Activated CD4-positive, alpha-beta T cell treated with anti-CD3 and anti-CD28 coated beads, Interleukin-2, amount 50 U/mL, for 4 hours (primary cell): ENCODE measurements around the gene FOXD1.
"Not testable (repeated sequence)": the region's sequence is repeated elsewhere in the genome, so short reads cannot be mapped to it uniquely, and the experiment has no call there.

ENCODE experiments used
- DNase-seq, 2 experiments: peaks; one replicate each; pipeline ENCODE4 v3.0.0-alpha.2; 2020

Gene FOXD1

DNA sequence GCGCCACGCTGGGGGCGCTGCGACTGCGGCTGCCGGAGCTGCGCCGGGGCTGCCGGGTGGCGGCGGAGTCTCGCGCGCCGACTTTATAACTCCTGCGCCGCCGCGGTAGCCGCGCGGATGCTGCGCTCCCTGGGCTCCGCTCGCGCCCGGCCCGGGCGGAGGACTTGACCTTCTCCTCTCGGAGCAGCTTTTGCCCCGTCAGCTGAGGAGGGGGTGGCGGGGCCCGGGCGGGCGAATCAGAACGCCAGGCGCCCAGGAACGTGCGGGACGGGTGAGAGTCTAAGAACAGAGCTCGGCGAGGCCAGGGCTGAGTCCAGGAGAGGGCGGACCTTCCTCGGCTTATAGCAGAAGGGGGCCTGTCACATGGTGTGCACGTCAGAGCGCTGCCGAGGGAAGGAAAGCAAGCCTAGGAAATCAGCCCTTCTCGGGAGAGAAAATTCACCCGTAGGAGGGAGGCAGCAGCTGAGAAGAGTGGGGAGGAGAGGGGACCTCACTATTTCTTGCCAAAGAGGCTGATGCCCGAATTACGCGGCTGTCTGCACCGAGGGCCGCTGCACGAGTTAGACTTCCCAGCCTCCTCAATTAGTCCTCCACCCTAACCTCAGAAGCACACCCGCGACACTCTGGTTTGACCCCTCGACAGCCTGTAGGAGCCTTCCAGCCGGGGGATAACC is at the start of gene FOXD1:
Gene FOXD1 (minus strand): TSS at position 315 of the 674 bp plus-strand sequence. CDS start 415 bp downstream, outside the sequence.
- DNase-seq: no peak

DNA sequence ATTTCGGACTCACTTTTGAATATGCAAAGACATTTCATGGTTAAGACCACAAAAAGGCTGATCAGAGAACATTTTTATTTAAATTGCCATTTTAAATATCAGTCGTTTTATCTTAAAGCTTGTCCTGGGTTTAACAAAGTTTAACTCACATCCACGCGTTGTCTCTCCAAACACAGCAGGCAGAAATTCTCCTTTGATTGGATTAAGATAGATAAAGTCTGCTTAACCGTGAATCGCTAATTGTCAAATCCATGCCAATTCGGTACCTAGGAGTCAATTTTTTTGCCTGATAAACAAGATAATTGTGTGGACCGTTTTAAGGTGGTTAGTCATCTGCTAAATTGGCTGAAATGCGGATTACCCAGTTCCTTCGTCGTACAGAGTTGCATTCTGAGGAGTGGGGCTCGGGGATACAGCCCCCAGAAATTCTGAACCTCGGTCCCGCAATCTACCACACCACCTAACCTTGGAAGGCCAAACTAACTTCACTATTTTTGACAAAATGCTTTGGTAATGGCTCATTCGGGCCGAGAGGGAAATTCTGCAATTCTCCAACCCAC is 49.0 kb upstream of the FOXD1 start:
- DNase-seq: no peak

DNA sequence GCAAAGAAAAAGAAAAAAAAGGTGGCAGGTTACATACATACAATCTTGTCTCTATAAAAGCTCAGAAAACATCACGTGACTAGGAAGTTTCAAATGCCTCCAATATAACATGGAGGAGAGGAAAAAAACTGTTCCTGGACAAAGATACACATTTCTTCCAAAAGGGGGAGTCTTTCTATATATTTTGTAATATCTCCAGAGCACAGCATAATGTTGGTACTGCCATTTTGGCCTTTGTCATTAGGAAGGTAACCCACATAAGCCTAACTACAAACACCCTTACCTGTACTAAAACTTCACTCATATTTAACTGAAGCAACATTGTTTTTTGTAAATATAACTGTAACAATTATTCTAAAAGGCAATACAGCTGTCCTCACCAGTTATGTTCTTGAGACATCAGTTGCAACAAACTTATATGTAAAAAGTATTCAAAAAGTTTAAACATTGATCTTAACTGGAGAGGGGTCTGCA is 48.4 kb upstream of the FOXD1 start:
- DNase-seq: no peak

DNA sequence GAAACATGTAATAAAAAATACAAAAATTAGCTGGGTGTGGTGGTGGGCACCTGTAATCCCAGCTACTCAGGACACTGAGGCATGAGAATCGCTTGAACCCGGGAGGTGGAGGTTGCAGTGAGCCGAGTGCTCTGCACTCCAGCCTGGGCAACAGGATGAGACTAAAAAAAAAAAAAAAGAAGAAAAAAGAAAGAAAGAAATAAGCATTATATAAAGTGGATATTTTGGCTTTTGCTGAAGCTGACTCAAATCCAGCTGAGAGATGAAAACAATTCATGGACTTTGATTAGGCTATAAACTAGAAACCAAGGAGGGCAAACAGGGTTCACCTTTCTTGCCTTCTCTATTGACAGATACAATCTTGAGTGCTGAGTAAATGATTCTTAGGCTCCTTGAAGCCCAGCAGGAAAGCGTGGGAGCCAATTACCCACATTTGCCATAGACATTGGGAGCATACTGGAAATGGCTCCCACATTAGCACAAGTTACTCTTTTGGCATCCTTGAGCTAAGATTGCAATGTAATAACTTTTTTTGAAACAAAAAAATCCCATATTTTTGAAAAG is 47.3 kb upstream of the FOXD1 start:
- DNase-seq: no peak

DNA sequence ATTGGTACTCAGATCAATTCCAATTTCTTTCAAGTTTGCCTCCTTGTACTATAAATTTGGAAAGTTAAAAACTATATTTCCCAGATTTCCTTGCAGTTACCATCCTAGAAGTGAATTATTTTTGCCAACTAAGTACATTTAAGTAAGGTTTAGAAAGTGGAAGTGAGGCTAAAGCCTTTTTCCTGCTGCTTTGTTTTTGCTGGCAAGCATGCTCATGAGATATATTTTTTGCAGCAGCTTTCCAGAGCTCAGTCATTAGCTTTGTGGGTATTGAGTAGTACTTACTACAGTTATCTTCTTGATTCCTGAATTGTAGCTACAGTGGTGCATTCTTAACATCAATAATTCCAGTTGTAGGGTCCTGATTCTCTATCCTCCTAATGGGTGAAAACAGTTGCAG is 46.1 kb upstream of the FOXD1 start:
- DNase-seq: no peak

DNA sequence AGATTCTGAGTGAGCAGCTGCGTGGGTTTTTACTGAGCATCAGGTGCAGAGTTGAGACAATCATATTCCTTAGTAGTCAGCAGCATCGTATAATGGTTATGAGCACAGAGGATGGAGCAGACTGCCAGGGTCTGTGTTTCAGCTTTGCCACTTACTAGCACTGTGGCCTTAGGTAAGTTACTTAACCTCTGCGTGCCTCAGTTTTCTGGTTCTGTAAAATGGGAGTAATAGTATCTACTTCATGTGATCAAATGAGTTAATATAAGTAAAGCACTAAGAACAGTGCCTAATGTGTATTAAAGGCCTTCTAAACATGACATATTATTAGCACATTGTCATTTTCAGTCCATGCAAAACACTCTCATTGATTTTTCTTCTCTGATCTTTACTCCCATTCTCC is 44.8 kb upstream of the FOXD1 start:
- no peak for DNase-seq

DNA sequence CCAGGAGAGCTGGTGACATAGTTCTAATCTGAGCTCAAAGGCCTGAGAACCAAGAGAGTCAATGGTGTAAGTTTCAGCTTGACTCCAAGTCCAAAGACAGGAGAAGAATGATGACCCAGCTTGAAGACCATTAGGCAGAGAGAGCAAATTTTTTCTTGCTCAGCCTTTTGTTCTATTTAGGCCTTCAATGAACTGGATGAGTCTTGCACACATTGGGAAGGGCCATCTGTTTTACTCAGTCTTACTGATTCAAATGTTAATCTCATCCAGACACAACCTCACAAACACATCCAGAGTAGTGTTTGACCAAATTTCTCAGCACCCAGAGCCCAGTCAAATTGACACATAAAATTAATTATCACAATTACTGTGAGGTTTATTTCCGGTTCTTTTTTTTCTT is 42.6 kb upstream of the FOXD1 start:
- DNase-seq: no peak

DNA sequence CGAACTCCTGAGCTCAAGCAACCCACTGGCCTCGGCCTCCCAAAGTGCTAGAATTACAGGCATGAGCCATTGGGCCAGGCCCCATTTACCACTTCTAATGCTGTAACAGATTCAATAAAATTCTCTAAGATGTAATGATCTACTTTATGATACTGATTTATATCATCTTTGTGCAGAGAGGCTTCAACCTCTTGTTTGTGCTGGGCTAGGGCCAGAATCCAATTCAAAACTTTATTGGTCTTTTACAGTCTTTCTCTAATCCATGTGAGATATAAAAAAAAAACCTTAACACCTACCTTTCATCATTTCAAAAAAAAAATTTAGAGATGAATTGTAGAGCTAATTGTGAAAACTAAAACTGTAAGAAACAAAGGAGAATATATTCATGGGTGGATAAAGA is 41.5 kb upstream of the FOXD1 start:
- no peak for DNase-seq

DNA sequence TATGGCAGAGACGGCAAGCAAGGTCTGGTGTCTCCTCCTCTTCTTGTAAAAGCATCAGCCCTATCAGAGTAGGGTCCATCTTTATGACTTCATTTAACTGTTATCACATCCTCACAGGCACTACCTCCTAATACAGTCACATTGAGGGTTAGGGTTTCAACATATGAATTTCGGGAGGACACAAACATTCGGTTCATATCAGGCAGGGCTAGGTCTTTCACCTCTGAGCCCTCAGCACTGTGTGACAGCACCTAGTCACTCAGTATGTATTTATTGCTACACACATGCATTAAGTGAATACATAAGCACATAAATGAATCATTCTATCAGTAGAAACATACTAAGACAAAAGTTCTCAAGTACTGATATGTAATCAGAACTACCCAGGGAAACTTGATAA is 40.2 kb upstream of the FOXD1 start:
- no peak for DNase-seq

DNA sequence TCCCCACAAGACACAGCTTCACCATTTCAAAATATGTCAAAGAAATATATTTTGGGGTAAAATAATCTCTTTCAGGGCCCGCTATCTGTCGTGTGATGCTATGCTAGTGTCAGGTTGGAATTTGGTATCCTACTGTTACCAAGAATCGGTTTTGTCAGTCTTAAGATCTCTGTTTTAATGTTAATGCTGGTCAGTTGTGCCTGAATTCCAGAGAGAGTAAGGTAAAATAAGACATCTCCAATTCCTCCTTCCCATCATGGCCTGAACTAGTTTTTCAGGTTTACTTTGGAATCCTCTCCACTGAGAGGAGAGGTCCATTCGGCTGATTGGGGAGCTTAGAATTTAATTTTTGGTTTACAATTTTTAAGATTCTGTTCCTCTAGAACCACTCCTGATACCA is 39.2 kb upstream of the FOXD1 start:
- DNase-seq: no peak

DNA sequence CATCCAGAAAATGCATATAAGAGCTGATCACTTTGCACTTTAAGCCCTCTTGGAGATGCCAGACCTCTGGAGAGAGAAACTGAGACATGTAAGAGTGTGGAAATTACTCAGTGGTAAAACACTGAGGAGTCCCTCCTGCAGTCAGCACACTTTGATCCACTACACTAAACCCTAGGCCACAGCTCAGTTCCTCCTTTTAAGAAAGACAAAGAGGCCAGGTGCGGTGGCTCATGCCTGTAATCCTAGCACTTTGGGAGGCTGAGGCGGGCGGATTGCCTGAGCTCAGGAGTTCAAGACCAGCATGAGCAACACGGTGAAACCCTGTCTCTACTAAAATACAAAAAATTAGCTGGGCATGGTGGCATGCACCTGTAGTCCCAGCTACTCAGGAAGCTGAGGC is 38.7 kb upstream of the FOXD1 start:
- DNase-seq: not testable (repeated sequence)

DNA sequence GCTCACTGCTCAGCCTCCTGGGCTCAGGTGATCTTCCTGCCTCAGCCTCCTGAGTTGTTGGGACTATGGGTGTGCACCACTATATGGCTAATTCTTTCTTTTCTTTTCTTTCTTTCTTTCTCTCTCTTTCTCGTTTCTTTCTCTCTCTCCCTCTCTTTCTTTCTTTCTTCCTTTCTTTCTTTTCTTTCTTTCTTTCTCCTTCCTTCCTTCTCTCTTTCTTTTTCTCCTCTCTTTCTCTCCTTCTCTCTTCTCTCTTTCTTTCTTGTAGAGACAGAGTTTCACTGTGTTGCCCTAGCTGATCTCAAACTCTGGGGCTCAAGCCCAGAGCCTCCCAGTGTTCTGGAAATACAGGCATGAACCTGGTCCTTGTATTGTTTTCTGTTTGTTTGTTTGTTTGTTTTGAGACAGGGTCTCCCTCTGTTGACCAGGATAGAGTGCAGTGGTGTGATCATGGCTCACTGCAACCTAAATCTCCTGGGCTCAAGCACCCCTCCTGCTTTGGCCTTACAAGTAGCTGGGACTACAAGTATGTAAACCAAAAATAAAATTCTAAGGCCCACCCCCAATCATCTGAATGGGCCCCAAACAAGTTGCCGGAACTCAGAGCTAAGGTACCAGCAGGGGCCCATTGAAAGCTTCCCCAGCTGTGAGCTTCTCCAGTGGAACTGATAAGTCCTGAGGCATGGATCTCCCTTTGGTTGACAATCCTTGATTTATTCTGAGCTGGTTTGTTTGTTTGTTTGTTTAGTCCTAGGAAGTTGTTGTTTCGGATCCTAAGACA is 37.7 kb upstream of the FOXD1 start:
- DNase-seq: no peak

DNA sequence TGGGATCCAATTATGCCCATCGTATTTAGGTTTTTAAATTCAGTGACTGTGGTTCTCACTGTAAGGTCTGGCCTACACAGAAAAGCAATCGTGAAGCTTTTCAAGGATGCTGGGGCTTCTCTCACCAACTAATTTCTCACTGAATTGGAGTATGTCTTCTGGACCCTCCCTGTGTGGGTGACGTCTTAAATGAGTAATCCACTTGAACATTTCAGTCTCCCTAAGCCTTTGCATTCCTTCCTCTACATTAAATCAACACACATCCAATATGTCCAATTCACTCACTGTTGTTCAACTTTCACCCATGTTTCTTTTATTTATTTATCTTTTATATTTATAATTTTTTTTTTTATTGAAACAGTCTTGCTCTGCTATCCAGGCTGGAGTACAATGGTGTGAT is 37.1 kb upstream of the FOXD1 start:
- no peak for DNase-seq

DNA sequence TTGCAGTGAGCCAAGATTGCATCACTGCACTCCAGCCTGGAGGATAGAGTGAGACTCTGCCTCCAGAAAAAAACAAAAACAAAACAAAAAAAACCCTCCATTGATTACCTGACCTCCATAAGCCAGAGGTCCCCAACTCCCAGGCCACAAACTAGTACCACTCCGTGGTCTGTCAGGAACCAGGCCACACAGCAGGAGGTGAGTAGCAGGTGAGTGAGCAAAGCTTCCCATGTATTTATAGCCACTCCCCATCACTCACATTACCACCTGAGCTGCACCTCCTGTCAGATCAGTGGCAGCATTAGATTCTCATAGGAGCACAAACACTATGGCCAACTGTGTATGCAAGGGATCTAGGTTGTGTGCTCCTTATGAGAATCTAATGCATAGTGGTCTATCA is 35.9 kb upstream of the FOXD1 start:
- no peak for DNase-seq

DNA sequence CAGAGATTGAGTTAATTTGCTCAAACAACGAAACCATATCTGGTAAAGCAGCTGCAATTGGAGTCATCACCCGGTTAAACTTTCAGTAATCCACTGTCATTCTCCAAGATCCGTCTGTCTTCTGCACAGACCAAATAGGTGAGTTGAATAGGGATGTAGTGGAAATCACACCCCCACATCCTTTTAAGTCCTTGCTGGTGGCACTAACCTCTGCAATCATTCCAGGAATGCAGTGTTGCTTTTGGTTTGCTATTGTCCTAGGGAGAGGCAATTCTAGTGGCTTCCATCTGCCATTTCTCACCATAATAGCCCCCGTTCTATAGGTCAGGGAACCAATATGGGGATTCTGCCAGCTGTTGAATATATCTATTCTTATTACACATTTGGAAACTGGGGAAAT is 35.1 kb upstream of the FOXD1 start:
- DNase-seq: no peak

DNA sequence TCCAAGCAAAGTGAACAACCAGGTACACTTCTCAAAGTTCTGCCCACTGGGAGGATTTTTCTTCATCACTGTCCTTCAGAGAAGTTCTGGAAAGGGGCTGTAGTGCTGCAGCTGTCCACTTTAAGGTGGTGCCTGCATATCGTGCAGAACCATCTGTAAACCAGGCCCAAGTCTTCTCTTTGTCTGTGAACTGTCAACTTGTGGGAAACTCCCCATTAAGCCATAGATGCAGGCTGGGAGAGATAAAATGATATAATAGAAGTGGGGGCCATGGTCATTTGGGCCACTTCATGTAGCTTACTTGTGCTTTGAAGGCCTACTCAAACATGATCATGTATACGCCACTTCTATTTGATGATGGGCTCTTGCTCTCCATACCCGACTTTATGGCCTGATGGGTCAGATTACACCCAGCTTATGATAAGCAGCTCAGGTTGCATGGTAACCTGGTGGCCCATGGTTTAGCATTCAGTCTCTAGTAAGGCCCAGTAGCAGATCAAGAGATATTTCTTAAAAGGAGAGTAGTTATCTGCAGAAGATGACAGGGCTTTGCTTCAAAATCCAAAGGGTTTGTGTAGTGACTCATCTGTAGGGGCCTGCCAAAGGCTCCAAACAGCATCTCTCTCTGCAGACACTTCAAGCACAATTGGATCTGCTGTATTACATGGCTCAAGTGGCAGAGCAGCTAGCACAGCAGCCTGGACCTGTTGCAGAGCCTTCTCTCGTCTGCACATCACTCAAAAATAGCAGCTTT is 34.0 kb upstream of the FOXD1 start:
- no peak for DNase-seq

DNA sequence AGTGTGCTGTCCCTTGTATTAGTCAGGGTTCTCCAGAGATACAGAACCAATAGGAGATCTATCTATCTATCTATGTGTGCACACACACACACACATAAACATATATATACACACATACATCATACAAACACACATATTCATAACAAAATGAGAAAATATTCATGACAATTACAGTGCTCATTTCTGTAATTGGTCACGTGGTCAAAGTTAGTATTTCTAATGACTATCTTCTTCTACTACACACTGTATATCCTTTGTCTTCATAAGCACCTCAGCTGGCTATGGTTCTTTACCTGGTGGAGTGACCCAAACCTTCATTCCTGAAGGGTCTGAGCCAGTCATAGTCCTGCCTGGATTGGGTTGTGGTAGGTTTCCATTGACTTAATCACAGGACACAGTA is 31.9 kb upstream of the FOXD1 start:
- DNase-seq: no peak

DNA sequence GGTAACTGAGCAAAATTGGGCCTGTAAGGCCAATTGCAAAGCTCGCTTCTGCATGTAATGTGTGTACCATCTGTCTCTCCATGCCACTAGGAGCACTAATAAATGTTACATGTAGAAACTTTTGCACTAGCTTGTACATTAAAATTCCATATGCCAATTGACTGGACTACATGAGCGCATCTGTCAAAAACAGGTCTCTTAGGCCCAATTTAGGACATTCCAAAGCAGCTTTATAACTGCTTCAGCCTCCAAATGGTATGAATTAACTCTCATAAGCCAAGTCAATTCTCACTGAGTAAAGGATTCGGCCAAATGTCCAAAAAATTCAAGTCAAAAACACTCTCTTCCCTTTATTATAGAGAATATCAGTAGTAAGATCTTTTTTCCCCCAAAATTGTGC is 23.5 kb upstream of the FOXD1 start:
- DNase-seq: no peak

DNA sequence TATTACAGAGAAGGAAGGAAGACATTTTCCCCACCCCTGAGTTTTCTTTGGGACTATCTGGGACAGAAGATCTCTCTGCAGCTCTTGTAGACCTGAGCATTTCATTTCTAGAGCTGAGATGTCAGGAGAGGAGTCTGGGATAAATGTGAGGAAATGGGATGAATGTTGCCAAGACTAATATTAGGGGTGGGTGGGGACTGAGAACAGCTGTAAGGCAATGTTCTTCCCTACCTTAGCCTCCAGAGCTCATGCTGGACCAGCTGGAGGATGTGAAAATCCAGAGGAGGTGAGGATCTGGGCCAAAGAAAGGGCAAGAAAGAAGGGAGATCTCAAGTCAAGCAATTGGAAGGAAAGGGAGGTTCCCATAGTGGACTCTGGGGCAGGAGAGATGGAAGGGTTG is 23.1 kb upstream of the FOXD1 start:
- DNase-seq: no peak

DNA sequence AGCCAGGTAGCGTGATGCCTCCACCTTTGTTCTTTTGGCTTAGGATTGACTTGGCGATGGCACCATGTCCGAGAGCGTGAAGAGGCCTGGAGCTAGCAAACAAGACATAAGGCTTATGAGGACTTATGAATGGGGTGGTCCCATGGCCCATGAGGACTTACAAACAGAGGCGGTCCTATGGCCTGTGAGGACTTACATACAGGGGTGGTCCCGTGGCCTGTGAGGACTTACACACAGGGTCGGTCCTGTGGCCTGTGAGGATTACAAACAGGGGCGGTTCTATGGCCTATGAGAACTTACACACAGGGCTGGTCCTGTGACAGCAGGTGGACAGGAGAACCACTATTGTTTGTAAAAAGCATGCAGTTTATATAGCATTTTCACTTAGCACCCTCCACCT is 21.3 kb upstream of the FOXD1 start:
- DNase-seq: no peak

DNA sequence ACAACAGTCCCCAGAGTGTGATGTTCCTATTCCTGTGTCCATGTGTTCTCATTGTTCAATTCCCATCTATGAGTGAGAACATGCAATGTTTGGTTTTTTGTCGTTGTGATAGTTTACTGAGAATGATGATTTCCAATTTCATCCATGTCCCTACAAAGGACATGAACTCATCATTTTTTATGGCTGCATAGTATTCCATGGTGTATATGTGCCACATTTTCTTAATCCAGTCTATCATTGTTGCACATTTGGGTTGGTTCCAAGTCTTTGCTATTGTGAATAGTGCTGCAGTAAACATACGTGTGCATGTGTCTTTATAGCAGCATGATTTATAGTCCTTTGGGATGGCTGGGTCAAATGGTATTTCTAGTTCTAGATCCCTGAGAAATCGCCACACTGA is 20.1 kb upstream of the FOXD1 start:
- DNase-seq: not testable (repeated sequence)

DNA sequence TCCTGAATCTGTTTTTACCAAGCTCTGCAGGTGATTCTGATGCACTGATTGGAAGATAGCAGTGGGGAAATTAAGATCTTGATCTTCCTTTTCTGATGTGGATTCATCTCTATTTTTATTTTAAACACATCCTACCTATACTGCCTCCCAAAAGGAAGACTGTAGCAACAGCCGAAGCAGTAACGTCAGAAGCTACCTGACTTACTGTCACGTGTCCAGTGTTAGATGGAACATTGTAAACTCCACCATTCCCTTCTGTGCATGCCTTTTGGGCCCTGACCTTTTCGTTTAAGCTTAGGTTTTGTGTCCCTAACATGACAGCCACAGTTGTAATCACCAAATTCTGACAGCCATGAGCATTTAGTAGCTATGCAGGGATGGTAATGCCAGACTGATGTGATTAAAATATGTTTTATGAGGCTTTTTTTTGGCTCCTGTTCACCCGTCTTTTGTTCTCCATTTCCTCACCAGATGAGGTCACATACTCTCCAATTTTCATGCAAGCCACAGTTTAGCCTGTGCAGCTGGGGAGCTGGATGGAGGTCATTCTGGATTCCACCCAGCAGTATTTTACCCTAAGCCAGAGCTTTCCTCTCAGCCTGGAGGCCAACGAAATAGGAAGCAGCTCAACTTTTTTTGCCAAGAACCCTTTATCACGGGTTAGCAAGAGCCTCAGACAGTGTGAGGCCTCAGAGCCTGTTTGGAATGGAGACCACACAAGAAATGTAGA is 15.6 kb upstream of the FOXD1 start:
- DNase-seq: no peak
